ENCODE measurements around the gene ARHGAP26.

ARHGAP26 gene

GRCh38 chr5:143231416-143231815 lies 461.2 kb downstream of the ARHGAP26 start:
- Histone ChIP-seq H3K27me3 (ENCODE audit: insufficient read depth, low read length) (no peaks in the 10 kb centered on the region), H3K4me3 (ENCODE audit: low read depth, low read length) (no peak overlapping the region), H3K79me2 (ENCODE audit: control insufficient read depth, insufficient read depth, low read length, unreplicated experiment) (no peaks in the 10 kb centered on the region), H3K27ac (ENCODE audit: low read depth, low read length) (no peak overlapping the region), H3K4me1 (ENCODE audit: control insufficient read depth, insufficient read depth, low read length, unreplicated experiment) (peaks cover 14% of the 10 kb centered on the region), H3K36me3 (ENCODE audit: insufficient read depth, low read length) (no peaks in the 10 kb centered on the region), H2AFZ (ENCODE audit: low read length, unreplicated experiment) (no peak overlapping the region)

- peaks cover 14% of the 10 kb centered on the region for H3K4me1 ChIP-seq (ENCODE audit: control insufficient read depth, insufficient read depth, low read length, unreplicated experiment)
- no peak overlapping the region for H3K4me3 ChIP-seq (ENCODE audit: low read depth, low read length)
- no peaks in the 10 kb centered on the region for H3K36me3 ChIP-seq (ENCODE audit: insufficient read depth, low read length)
- no peaks in the 10 kb centered on the region for H3K79me2 ChIP-seq (ENCODE audit: control insufficient read depth, insufficient read depth, low read length, unreplicated experiment)
- no peaks in the 10 kb centered on the region for H3K27me3 ChIP-seq (ENCODE audit: insufficient read depth, low read length)
- H3K27ac ChIP-seq (ENCODE audit: low read depth, low read length) = no peak overlapping the region
- H2AFZ ChIP-seq (ENCODE audit: low read length, unreplicated experiment) = no peak overlapping the region
Measured at GRCh38 chr5:143231973-143232812, 462.0 kb downstream of the ARHGAP26 start.

GRCh38 chr5:143233031-143233430 lies 462.9 kb downstream of the ARHGAP26 start:
- Histone ChIP-seq H3K36me3 (ENCODE audit: insufficient read depth, low read length) (no peaks in the 10 kb centered on the region), H3K4me1 (ENCODE audit: control insufficient read depth, insufficient read depth, low read length, unreplicated experiment) (peaks cover 14% of the 10 kb centered on the region), H2AFZ (ENCODE audit: low read length, unreplicated experiment) (no peak overlapping the region), H3K27ac (ENCODE audit: low read depth, low read length) (no peak overlapping the region), H3K79me2 (ENCODE audit: control insufficient read depth, insufficient read depth, low read length, unreplicated experiment) (no peaks in the 10 kb centered on the region), H3K27me3 (ENCODE audit: insufficient read depth, low read length) (no peaks in the 10 kb centered on the region), H3K4me3 (ENCODE audit: low read depth, low read length) (no peak overlapping the region)

- Histone ChIP-seq H3K27me3 (ENCODE audit: insufficient read depth, low read length) (no peaks in the 10 kb centered on the region), H3K36me3 (ENCODE audit: insufficient read depth, low read length) (no peaks in the 10 kb centered on the region), H3K4me3 (ENCODE audit: low read depth, low read length) (no peak overlapping the region), H3K4me1 (ENCODE audit: control insufficient read depth, insufficient read depth, low read length, unreplicated experiment) (peaks cover 14% of the 10 kb centered on the region), H3K27ac (ENCODE audit: low read depth, low read length) (no peak overlapping the region), H3K79me2 (ENCODE audit: control insufficient read depth, insufficient read depth, low read length, unreplicated experiment) (no peaks in the 10 kb centered on the region), H2AFZ (ENCODE audit: low read length, unreplicated experiment) (no peak overlapping the region)
Measured at GRCh38 chr5:143234162-143234842, 464.1 kb downstream of the ARHGAP26 start.

- H3K27me3 ChIP-seq (ENCODE audit: insufficient read depth, low read length) = no peaks in the 10 kb centered on the region
- no peak overlapping the region for H3K4me3 ChIP-seq (ENCODE audit: low read depth, low read length)
- no peaks in the 10 kb centered on the region for H3K36me3 ChIP-seq (ENCODE audit: insufficient read depth, low read length)
- H3K27ac ChIP-seq (ENCODE audit: low read depth, low read length) = peak overlapping the region; percentile 35; the same call in 1 of the 2 replicates
- peaks cover 14% of the 10 kb centered on the region for H3K4me1 ChIP-seq (ENCODE audit: control insufficient read depth, insufficient read depth, low read length, unreplicated experiment)
- H3K79me2 ChIP-seq (ENCODE audit: control insufficient read depth, insufficient read depth, low read length, unreplicated experiment) = no peaks in the 10 kb centered on the region
- no peak overlapping the region for H2AFZ ChIP-seq (ENCODE audit: low read length, unreplicated experiment)
Measured at GRCh38 chr5:143235423-143235822, 465.2 kb downstream of the ARHGAP26 start.

- Histone ChIP-seq H3K79me2 (ENCODE audit: control insufficient read depth, insufficient read depth, low read length, unreplicated experiment) (no peaks in the 10 kb centered on the region), H3K27ac (ENCODE audit: low read depth, low read length) (no peak overlapping the region), H3K4me3 (ENCODE audit: low read depth, low read length) (no peak overlapping the region), H2AFZ (ENCODE audit: low read length, unreplicated experiment) (no peak overlapping the region), H3K36me3 (ENCODE audit: insufficient read depth, low read length) (no peaks in the 10 kb centered on the region), H3K27me3 (ENCODE audit: insufficient read depth, low read length) (no peaks in the 10 kb centered on the region), H3K4me1 (ENCODE audit: control insufficient read depth, insufficient read depth, low read length, unreplicated experiment) (peaks cover 16% of the 10 kb centered on the region)
Measured at GRCh38 chr5:143236682-143237081, 466.5 kb downstream of the ARHGAP26 start.

GRCh38 chr5:143237664-143238063 lies 467.5 kb downstream of the ARHGAP26 start:
- H3K79me2 ChIP-seq (ENCODE audit: control insufficient read depth, insufficient read depth, low read length, unreplicated experiment) = no peaks in the 10 kb centered on the region
- H3K36me3 ChIP-seq (ENCODE audit: insufficient read depth, low read length) = no peaks in the 10 kb centered on the region
- no peak overlapping the region for H3K27ac ChIP-seq (ENCODE audit: low read depth, low read length)
- no peak overlapping the region for H3K4me3 ChIP-seq (ENCODE audit: low read depth, low read length)
- peaks cover 26% of the 10 kb centered on the region for H3K4me1 ChIP-seq (ENCODE audit: control insufficient read depth, insufficient read depth, low read length, unreplicated experiment)
- no peaks in the 10 kb centered on the region for H3K27me3 ChIP-seq (ENCODE audit: insufficient read depth, low read length)
- H2AFZ ChIP-seq (ENCODE audit: low read length, unreplicated experiment) = no peak overlapping the region

GRCh38 chr5:143238620-143239019 lies 468.4 kb downstream of the ARHGAP26 start:
- H3K4me3 ChIP-seq (ENCODE audit: low read depth, low read length) = no peak overlapping the region
- H2AFZ ChIP-seq (ENCODE audit: low read length, unreplicated experiment) = no peak overlapping the region
- H3K27ac ChIP-seq (ENCODE audit: low read depth, low read length) = no peak overlapping the region
- H3K36me3 ChIP-seq (ENCODE audit: insufficient read depth, low read length) = no peaks in the 10 kb centered on the region
- H3K4me1 ChIP-seq (ENCODE audit: control insufficient read depth, insufficient read depth, low read length, unreplicated experiment) = peaks cover 35% of the 10 kb centered on the region
- peaks cover 5% of the 10 kb centered on the region for H3K79me2 ChIP-seq (ENCODE audit: control insufficient read depth, insufficient read depth, low read length, unreplicated experiment)
- no peaks in the 10 kb centered on the region for H3K27me3 ChIP-seq (ENCODE audit: insufficient read depth, low read length)

- Histone ChIP-seq H3K4me1 (ENCODE audit: control insufficient read depth, insufficient read depth, low read length, unreplicated experiment) (peaks cover 41% of the 10 kb centered on the region), H3K4me3 (ENCODE audit: low read depth, low read length) (no peak overlapping the region), H2AFZ (ENCODE audit: low read length, unreplicated experiment) (no peak overlapping the region)
Measured at GRCh38 chr5:143239882-143240518, 469.8 kb downstream of the ARHGAP26 start.

GRCh38 chr5:143241892-143242291 lies 471.7 kb downstream of the ARHGAP26 start:
- Histone ChIP-seq H3K36me3 (ENCODE audit: insufficient read depth, low read length) (no peaks in the 10 kb centered on the region), H3K4me1 (ENCODE audit: control insufficient read depth, insufficient read depth, low read length, unreplicated experiment) (peaks cover 49% of the 10 kb centered on the region), H3K4me3 (ENCODE audit: low read depth, low read length) (peak overlapping the region; percentile 28; the same call in 1 of the 2 replicates), H3K79me2 (ENCODE audit: control insufficient read depth, insufficient read depth, low read length, unreplicated experiment) (peaks cover 5% of the 10 kb centered on the region), H3K27me3 (ENCODE audit: insufficient read depth, low read length) (no peaks in the 10 kb centered on the region), H2AFZ (ENCODE audit: low read length, unreplicated experiment) (no peak overlapping the region), H3K27ac (ENCODE audit: low read depth, low read length) (peak overlapping the region; percentile 98)

More at GRCh38 chr5:143239882-143240518, 469.8 kb downstream of the ARHGAP26 start:
- Histone ChIP-seq H3K79me2 (ENCODE audit: control insufficient read depth, insufficient read depth, low read length, unreplicated experiment) (peaks cover 5% of the 10 kb centered on the region), H3K27me3 (ENCODE audit: insufficient read depth, low read length) (no peaks in the 10 kb centered on the region), H3K27ac (ENCODE audit: low read depth, low read length) (no peak overlapping the region), H3K36me3 (ENCODE audit: insufficient read depth, low read length) (no peaks in the 10 kb centered on the region)
